Ectodermal cell (in vitro differentiated cells): Measurements from ENCODE around the gene CACNA1F. TPM values are rescaled to one million over a fixed set of nuclear protein-coding genes. Genes with fewer than 3 reads are reported as not detected.
A peak's percentile ranks its signal among the peaks of the same experiment; 100 is the strongest.

Experiments
- H3K27ac ChIP-seq: 2 replicates; pipeline ENCODE4 v1.7.0; 2013; ENCODE audit warnings: mild to moderate bottlenecking, low read depth, low read length; ENCODE audit not compliant: insufficient read depth, poor library complexity, severe bottlenecking
- H3K27me3 ChIP-seq: 2 replicates; pipeline ENCODE4 v1.7.0; 2013; ENCODE audit warnings: mild to moderate bottlenecking, low read length; ENCODE audit not compliant: insufficient read depth, control insufficient read depth, poor library complexity, severe bottlenecking
- H3K36me3 ChIP-seq: one replicate; pipeline ENCODE4 v1.7.0; 2013; ENCODE audit warnings: low read length; ENCODE audit not compliant: control insufficient read depth, insufficient read depth
- H3K4me1 ChIP-seq: one replicate; pipeline ENCODE4 v1.7.0; 2013; ENCODE audit warnings: low read length; ENCODE audit not compliant: control insufficient read depth, insufficient read depth
- H3K4me3 ChIP-seq: 2 replicates; pipeline ENCODE4 v1.7.0; 2013; ENCODE audit warnings: low read depth, low read length, control low read depth; ENCODE audit not compliant: insufficient read depth
- H3K9me3 ChIP-seq: 2 replicates; pipeline ENCODE4 v1.7.0; 2013; ENCODE audit warnings: mild to moderate bottlenecking, low read length, moderate library complexity; ENCODE audit not compliant: control insufficient read depth
- WGBS, 2 experiments: methylation state at CpG; one replicate each; pipeline ENCODE4 v1.1.7; 2013; ENCODE audit warnings: missing lambda C conversion rate in 2 of 2; 5-methylcytosine and 5-hydroxymethylcytosine counted together
- polyA plus RNA-seq, 4 experiments: library from polyadenylated mRNA; stranded (reverse); fragments of 50-300 nt; gene quantifications; one replicate each; pipeline ENCODE4 v1.2.3, GENCODE V29; 2013

The CACNA1F gene
- 0.98 TPM for polyA plus RNA-seq (2013, experiment 1 of 4)
- 1.5 TPM for polyA plus RNA-seq (2013, experiment 2 of 4)
- polyA plus RNA-seq (2013, experiment 3 of 4): 1.7 TPM
- polyA plus RNA-seq (2013, experiment 4 of 4): 1.3 TPM

DNA sequence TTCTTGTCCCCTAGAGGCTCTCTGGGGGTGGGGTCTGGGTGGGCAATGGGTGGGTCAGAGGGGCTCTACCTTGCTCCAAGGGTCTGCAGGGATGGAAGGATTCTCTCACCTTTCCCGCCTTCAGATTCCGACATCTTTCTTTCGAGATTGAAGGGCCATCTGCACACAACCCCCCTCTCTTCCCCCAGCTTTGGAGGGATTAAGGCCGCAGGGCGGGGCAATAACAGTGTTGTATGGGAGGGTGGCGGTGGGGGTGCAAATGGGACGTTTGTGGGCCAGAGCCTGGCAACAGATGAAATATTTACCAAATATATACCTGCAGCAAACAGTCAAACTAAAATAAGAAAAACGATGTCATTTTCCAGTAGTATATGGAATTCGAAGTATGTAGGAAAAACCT is at the start of gene CACNA1F:
Gene CACNA1F, minus strand, starts transcription at position 165 of the 400 bp plus-strand sequence. Its CDS starts 31 bp downstream, at position 134.
- WGBS, 2 experiments: 73% methylated on average over 3 of the region's 9 CpGs; no CpG with 5 or more reads in 1 of the 2 experiments
- no peaks in the 10 kb centered on the region for H3K36me3 ChIP-seq
- no peaks in the 10 kb centered on the region for H3K4me1 ChIP-seq
- no peak within 1 kb of the TSS for H3K27ac ChIP-seq
- H3K27me3 ChIP-seq: no peaks in the 10 kb centered on the region
- no peaks in the 10 kb centered on the region for H3K9me3 ChIP-seq
- H3K4me3 ChIP-seq: no peak within 1 kb of the TSS

DNA sequence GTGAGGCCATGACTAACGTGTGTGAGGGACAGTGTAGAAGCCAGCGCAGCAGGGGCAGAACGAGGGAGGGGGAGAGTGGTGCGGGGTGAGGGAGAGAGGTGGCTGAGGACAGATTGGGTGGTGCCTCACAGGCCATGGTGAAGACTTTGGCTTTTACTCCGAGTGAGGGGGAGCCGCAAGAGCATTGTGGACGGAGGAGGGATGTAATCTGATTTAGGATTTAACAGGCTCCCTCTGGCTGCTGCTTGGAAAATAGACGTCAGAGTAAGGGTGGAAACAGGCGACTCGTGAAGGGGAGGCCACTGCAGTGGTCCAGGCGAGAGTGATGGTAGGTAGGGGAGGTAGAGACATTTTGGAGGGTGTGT is 49.5 kb upstream of the CACNA1F start:
- Histone ChIP-seq H3K4me3 (no peak overlapping the region), H3K9me3 (no peaks in the 10 kb centered on the region), H3K27me3 (no peaks in the 10 kb centered on the region), H3K27ac (no peak overlapping the region), H3K4me1 (peaks cover 5% of the 10 kb centered on the region), H3K36me3 (no peaks in the 10 kb centered on the region)
- WGBS, 2 experiments: 17 to 28% methylated on average over 10 to 11 of the region's 11 CpGs

DNA sequence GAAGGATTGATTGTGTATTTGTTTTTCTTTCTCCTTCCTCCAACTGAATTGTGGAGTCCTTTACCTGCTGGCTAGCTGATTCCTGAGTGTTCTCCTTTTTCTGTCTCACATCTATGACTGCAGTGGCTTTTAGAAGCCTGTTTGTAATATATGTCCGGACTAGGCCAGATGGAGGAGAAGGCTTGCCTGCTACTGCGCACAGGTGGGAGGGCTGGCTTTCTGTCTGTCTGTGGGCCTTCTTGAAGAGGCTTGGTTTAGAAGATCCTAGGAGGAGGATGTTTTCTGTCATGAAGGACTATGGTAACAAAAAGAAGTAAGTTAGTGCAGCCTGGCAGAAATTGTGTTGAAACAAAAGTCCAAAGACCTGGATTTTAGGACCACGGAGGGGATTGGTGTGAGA is 44.9 kb upstream of the CACNA1F start:
- no peak overlapping the region for H3K27ac ChIP-seq
- 95 to 99% methylated on average over 3 of the region's 3 CpGs for WGBS, 2 experiments
- no peaks in the 10 kb centered on the region for H3K36me3 ChIP-seq
- H3K4me3 ChIP-seq: no peak overlapping the region
- peaks cover 5% of the 10 kb centered on the region for H3K4me1 ChIP-seq
- H3K27me3 ChIP-seq: no peaks in the 10 kb centered on the region
- H3K9me3 ChIP-seq: no peaks in the 10 kb centered on the region

DNA sequence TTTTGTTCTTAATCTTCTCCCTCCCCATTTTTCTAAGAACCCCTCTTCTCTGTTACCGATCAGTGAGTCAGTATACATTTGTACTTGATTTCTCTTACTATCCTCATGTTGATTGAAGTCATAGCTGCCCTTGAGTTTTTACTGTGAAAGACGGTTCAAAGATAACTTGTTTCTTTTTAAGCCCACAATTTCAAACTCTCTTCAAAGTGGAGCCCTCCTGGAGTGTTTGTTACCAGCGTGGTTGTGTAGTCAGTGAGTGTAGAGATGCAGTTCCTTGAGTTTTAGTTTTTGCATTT is 44.3 kb upstream of the CACNA1F start:
- Histone ChIP-seq H3K36me3 (no peaks in the 10 kb centered on the region), H3K9me3 (no peaks in the 10 kb centered on the region), H3K27me3 (no peaks in the 10 kb centered on the region), H3K27ac (no peak overlapping the region), H3K4me1 (peaks cover 3% of the 10 kb centered on the region), H3K4me3 (no peak overlapping the region)
- 82 to 88% methylated on average over 2 to 3 of the region's 3 CpGs for WGBS, 2 experiments

DNA sequence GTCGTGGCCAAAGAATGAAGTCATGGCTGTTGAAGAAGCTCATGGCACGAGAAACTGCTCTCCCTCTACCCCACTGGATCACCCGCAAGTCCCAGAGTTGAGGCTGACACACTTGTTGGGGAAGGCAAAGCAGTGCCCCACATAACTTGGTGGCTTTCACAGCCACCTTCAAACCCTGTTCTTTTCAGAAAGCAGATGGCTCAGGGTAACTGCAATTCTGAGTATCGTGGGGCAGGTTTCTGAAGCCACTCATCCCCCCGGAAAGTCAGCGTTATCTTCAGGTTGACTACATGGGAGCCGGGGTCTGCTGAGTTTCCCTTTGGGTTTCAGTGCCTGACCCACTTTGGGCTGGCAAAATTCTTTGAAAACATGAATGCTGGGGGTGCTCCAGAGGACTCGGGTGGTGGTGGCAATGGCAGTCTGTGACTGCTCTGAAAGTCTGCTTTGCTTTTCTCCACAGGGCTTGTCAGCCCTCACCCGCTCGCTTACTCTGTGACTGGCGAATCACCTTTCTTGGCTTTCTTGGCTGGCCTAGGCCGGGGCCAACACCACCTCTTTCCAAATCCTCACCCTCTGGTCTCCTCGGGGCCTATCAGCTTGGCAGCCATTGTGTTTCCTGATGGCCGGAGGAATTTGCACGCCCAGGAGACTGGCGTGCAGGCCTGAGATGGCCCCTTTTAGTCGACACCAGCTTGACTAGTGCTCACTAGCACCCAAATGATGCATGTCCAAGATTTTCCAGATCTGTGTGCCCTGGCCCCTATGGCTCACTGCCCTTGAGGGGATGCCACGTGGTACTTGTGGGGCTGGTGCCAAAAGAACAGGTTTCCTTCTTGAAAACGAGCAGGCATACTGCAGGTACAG is 43.8 kb upstream of the CACNA1F start:
- H3K27ac ChIP-seq: no peak overlapping the region
- H3K4me1 ChIP-seq: no peaks in the 10 kb centered on the region
- no peak overlapping the region for H3K4me3 ChIP-seq
- H3K27me3 ChIP-seq: no peaks in the 10 kb centered on the region
- H3K9me3 ChIP-seq: no peaks in the 10 kb centered on the region
- 91 to 92% methylated on average over 19 of the region's 19 CpGs for WGBS, 2 experiments
- no peaks in the 10 kb centered on the region for H3K36me3 ChIP-seq

DNA sequence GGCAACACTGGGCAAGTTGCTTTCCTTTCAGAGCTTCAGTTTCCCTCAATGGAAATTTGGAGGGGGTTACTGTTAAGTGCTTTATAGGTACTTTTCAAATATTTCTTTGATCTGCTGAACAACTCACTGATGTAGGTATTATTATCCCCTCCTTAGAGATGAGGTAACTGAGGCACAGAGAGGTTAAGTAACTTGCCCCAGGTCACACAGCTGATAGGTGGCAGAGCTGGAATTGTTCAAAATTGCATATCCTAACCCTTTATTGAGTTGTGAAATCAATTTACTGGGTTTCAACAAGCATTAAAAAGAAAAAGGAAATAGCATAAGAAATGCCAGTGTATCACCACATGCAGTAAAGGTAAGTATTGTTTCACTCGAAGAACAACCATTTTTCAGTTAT is 43.1 kb upstream of the CACNA1F start:
- Histone ChIP-seq H3K27ac (no peak overlapping the region), H3K36me3 (no peaks in the 10 kb centered on the region), H3K4me3 (no peak overlapping the region), H3K9me3 (no peaks in the 10 kb centered on the region), H3K27me3 (no peaks in the 10 kb centered on the region), H3K4me1 (peaks cover 5% of the 10 kb centered on the region)
- 100% methylated on average over 1 of the region's 1 CpG for WGBS, 2 experiments

DNA sequence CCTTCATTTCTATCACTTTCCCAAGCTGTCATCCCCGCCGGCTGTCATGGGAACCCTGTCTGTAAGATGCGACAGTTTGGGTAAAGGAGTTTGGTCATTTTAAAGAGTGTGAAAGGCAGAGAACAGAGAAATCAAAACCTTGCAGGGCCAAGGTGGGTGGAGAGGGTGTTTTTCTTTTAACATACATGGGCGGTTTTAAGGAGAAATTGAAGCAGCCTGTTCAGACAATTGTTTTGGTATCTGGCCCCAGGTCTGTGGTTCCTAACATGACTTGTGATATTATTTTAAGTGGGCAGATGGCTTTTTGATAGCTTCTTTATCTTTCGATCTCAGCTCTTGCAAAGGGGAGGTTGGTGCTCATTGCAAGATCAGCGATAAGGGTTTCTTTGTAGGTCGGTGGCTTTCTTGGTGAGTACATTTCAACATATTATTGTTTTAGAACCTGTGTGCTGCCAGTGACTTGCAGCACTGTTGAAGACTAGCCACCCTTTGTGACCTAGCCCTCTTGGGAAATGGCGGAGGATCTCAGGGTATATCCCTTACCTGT is 40.1 kb upstream of the CACNA1F start:
- Histone ChIP-seq H3K36me3 (no peaks in the 10 kb centered on the region), H3K9me3 (no peaks in the 10 kb centered on the region), H3K27me3 (no peaks in the 10 kb centered on the region), H3K4me1 (peaks cover 12% of the 10 kb centered on the region), H3K27ac (no peak overlapping the region), H3K4me3 (no peak overlapping the region)
- 95 to 96% methylated on average over 7 to 8 of the region's 8 CpGs for WGBS, 2 experiments

DNA sequence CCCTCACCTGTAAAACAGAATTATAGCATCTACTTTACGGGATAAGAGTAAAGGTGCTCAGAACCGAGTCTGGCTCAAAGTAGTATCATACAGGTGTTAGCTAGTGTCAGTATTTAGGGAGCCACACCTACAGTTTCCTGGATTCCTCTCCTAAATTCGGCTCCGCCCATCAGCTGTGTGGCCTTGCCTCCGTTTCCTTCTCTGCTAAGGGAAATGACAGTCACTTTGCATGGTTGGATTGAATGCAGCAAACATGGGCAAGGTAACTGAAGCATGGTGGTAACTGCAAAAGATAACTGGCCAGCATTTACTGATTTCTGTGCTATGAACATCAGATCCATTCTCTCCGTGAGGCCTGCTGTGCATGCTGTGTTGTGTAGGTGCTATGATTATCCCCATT is 39.3 kb upstream of the CACNA1F start:
- no peaks in the 10 kb centered on the region for H3K9me3 ChIP-seq
- 90 to 92% methylated on average over 4 to 6 of the region's 6 CpGs for WGBS, 2 experiments

DNA sequence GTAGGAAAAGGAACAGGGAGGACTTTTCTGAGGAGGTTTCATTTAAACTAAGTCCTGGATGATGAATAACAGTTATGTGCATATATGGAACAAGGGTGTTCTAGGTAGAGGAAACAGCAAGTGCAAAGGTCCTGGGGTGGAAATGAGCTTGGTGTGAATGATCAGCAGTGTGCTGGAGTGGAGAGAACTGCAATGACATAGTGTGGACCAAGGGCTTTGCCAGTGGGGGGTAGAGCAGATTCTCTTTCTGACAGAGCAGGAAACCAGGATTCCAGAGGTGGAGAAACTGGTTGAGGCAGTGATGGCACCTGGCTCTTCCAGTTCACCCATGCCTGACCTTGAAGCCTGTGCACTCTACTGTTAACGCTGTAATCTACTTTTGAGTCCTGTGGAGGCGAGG is 38.2 kb upstream of the CACNA1F start:
- no peak overlapping the region for H3K4me3 ChIP-seq
- H3K4me1 ChIP-seq: peaks cover 12% of the 10 kb centered on the region
- no peaks in the 10 kb centered on the region for H3K9me3 ChIP-seq
- no peaks in the 10 kb centered on the region for H3K27me3 ChIP-seq
- H3K36me3 ChIP-seq: no peaks in the 10 kb centered on the region
- WGBS, 2 experiments: 92 to 95% methylated on average over 2 of the region's 2 CpGs
- H3K27ac ChIP-seq: no peak overlapping the region

More for the DNA sequence above, 39.3 kb upstream of the CACNA1F start:
- Histone ChIP-seq H3K4me1 (peaks cover 12% of the 10 kb centered on the region), H3K36me3 (no peaks in the 10 kb centered on the region), H3K27me3 (no peaks in the 10 kb centered on the region), H3K4me3 (no peak overlapping the region), H3K27ac (no peak overlapping the region)

DNA sequence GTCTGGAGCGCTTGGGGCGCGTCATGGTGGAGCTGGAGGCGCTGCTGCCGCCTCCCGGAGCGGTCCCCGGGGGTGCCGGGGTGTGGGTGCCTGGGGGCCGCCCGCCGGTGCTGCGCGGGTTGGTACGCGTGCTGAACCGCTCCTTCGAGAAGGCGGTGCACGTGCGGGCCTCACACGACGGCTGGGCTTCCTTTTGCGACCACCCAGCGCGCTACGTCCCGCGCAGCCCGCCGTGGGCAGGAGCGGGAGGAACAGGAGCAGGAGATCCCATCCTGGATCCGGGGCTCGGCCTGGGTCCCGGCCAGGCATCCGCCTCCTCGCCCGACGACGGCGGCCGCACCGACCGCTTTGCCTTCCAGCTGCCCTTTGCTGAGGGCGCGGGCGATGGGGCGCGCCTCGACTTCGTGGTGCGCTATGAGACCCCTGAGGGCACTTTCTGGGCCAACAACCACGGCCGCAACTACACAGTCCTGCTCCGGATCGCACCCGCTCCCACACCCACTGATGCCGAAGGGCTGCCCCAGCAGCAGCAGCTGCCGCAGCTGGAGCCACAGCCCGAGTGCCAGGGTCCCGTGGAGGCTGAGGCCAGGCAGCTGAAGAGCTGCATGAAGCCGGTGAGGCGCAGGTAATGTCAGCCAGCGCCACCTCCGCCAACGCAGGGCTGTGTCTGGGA is 37.2 kb upstream of the CACNA1F start:
- no peaks in the 10 kb centered on the region for H3K36me3 ChIP-seq
- peak overlapping the region; percentile 90 for H3K27ac ChIP-seq
- no peaks in the 10 kb centered on the region for H3K27me3 ChIP-seq
- no peaks in the 10 kb centered on the region for H3K9me3 ChIP-seq
- H3K4me1 ChIP-seq: peaks cover 12% of the 10 kb centered on the region
- H3K4me3 ChIP-seq: peak overlapping the region; percentile 62
- 57 to 58% methylated on average over 66 of the region's 66 CpGs for WGBS, 2 experiments
